H1 (cell line): Measurements from ENCODE around the gene FOXN3. TPM values are rescaled to one million over a fixed set of nuclear protein-coding genes. Genes with fewer than 3 reads are reported as not detected.

Experiments used
- CTCF ChIA-PET: fragments of 300-600 bp; sonication (Branson Sonifier 250); formaldehyde crosslinking; loops from one replicate; lab custom pipeline; 2021; ENCODE audit not compliant: partially characterized antibody; lab: Charles Lee
- POLR2A ChIA-PET: fragments of 300-600 bp; sonication (Branson Sonifier 250); formaldehyde crosslinking; loops from one replicate; lab custom pipeline; 2021; ENCODE audit warnings: inconsistent platforms; ENCODE audit not compliant: partially characterized antibody; lab: Charles Lee
- DNase-seq, 2 experiments: peaks; one replicate each; pipeline versions ENCODE4 v3.0.0 to v3.0.0-alpha.2; 2010 to 2022; ENCODE audit warnings: low spot score in 2 of 2, low read depth in 1 of 2, mixed read lengths in 1 of 2
- FAIRE-seq: peaks from 2 replicates; lab custom pipeline; 2011; peaks lifted over from hg19 to GRCh38; lab: Jason Lieb, UNC
- H2AFZ ChIP-seq: 2 replicates; pipeline ENCODE4 v1.8.1; 2012; ENCODE audit warnings: low read length, inconsistent platforms
- H2AK5ac ChIP-seq: 2 replicates; pipeline ENCODE4 v1.6.1; 2013; ENCODE audit warnings: low read depth, low read length
- H2BK120ac ChIP-seq: replicated peaks from 2 replicates; pipeline ENCODE3; 2013; ENCODE audit warnings: low read depth, low read length, inconsistent platforms
- H2BK12ac ChIP-seq: 2 replicates; pipeline ENCODE4 v1.6.1; 2013; ENCODE audit warnings: low read depth, low read length
- H2BK15ac ChIP-seq: 2 replicates; pipeline ENCODE4 v1.6.1; 2013; ENCODE audit warnings: low read length
- H2BK20ac ChIP-seq: 2 replicates; pipeline ENCODE4 v1.6.1; 2013; ENCODE audit warnings: low read length
- H2BK5ac ChIP-seq: 2 replicates; pipeline ENCODE4 v1.6.1; 2013; ENCODE audit warnings: low read depth, low read length
- H3K14ac ChIP-seq: 2 replicates; pipeline ENCODE4 v1.6.1; 2013; ENCODE audit warnings: inconsistent platforms; ENCODE audit not compliant: insufficient read length
- H3K18ac ChIP-seq: 2 replicates; pipeline ENCODE4 v1.6.1; 2013; ENCODE audit warnings: low read length; ENCODE audit errors: extremely low read depth
- H3K23ac ChIP-seq: 2 replicates; pipeline ENCODE4 v1.6.1; 2013; ENCODE audit warnings: inconsistent platforms; ENCODE audit not compliant: insufficient read length
- H3K23me2 ChIP-seq: 2 replicates; pipeline ENCODE4 v1.6.1; 2013; ENCODE audit warnings: low read depth, low read length
- H3K27ac ChIP-seq: 2 replicates; pipeline ENCODE4 v1.6.1; 2011; ENCODE audit warnings: low read depth, low read length, inconsistent platforms
- H3K27me3 ChIP-seq, 4 experiments: replicated peaks in 1 of 4; 1 replicate in 1 of 4; 2 replicates in 3 of 4; pipeline versions ENCODE4 v1.6.1 to v1.8.1; 2011 to 2013; ENCODE audit warnings: low read length in 3 of 4, mild to moderate bottlenecking in 3 of 4, inconsistent platforms in 2 of 4, mixed read lengths in 2 of 4, moderate library complexity in 1 of 4; ENCODE audit not compliant: control insufficient read depth in 3 of 4, insufficient read depth in 3 of 4; ENCODE audit errors: extremely low read depth in 1 of 4
- H3K36me3 ChIP-seq, 4 experiments: 2 replicates each; pipeline versions ENCODE4 v1.6.1 to v1.8.1; 2011 to 2013; ENCODE audit warnings: mild to moderate bottlenecking in 4 of 4, low read length in 3 of 4, moderate library complexity in 2 of 4, control low read depth in 1 of 4, inconsistent platforms in 1 of 4; ENCODE audit not compliant: insufficient read depth in 4 of 4, control insufficient read depth in 2 of 4
- H3K4ac ChIP-seq: replicated peaks from 2 replicates; pipeline ENCODE3; 2013; ENCODE audit warnings: low read length, low read depth, mixed read lengths, inconsistent platforms; ENCODE audit not compliant: insufficient read length
- H3K4me1 ChIP-seq, 4 experiments: replicated peaks in 1 of 4; 1 replicate in 1 of 4; 2 replicates in 3 of 4; pipeline versions ENCODE4 v1.6.1 to v1.8.1; 2011 to 2013; ENCODE audit warnings: low read length in 3 of 4, inconsistent platforms in 2 of 4, mixed read lengths in 1 of 4; ENCODE audit not compliant: insufficient read depth in 4 of 4, control insufficient read depth in 3 of 4
- H3K4me2 ChIP-seq, 2 experiments: 2 replicates each; pipeline versions ENCODE4 v1.6.1 to v1.8.1; 2011 to 2013; ENCODE audit warnings: low read depth in 2 of 2, low read length in 2 of 2, control low read depth in 1 of 2, inconsistent platforms in 1 of 2, mild to moderate bottlenecking in 1 of 2; ENCODE audit not compliant: insufficient read depth in 1 of 2
- H3K4me3 ChIP-seq, 4 experiments: fragments of 200-600, 300-600 bp in 1 of 4; sonication (generic), shearing (Covaris generic), sonication (Bioruptor Twin) in 1 of 4; 2 replicates each; pipeline versions ENCODE4 v1.5.1 to v1.8.1; 2011 to 2016; ENCODE audit warnings: low read length in 4 of 4, low read depth in 3 of 4, control low read depth in 2 of 4, inconsistent platforms in 2 of 4, mild to moderate bottlenecking in 2 of 4, mixed read lengths in 1 of 4, moderate library complexity in 1 of 4; ENCODE audit not compliant: insufficient read depth in 2 of 4; ENCODE audit errors: extremely low read depth in 1 of 4
- H3K56ac ChIP-seq: replicated peaks from 2 replicates; pipeline ENCODE3; 2013; ENCODE audit warnings: low read depth, mild to moderate bottlenecking, mixed read lengths, low read length, inconsistent platforms; ENCODE audit not compliant: insufficient read length
- H3K79me1 ChIP-seq: 2 replicates; pipeline ENCODE4 v1.6.1; 2013; ENCODE audit warnings: low read depth, low read length, control low read depth
- H3K79me2 ChIP-seq, 2 experiments: 2 replicates each; pipeline versions ENCODE4 v1.6.1 to v1.8.1; 2012 to 2013; ENCODE audit warnings: low read length in 2 of 2, mild to moderate bottlenecking in 2 of 2, inconsistent platforms in 1 of 2; ENCODE audit not compliant: insufficient read depth in 2 of 2, control insufficient read depth in 1 of 2
- H3K9ac ChIP-seq, 4 experiments: replicated peaks in 1 of 4; 1 replicate in 1 of 4; 2 replicates in 3 of 4; pipeline versions ENCODE4 v1.6.1 to v1.8.1; 2011 to 2013; ENCODE audit warnings: low read depth in 3 of 4, low read length in 3 of 4, control low read depth in 2 of 4, mild to moderate bottlenecking in 2 of 4, moderate library complexity in 2 of 4, inconsistent platforms in 1 of 4; ENCODE audit errors: extremely low read depth in 1 of 4
- H3K9me3 ChIP-seq, 2 experiments: 2 replicates each; pipeline versions ENCODE4 v1.6.1 to v1.8.1; 2012 to 2013; ENCODE audit warnings: mild to moderate bottlenecking in 2 of 2, moderate library complexity in 2 of 2, control low read depth in 1 of 2, inconsistent platforms in 1 of 2, low read depth in 1 of 2, low read length in 1 of 2, mixed read lengths in 1 of 2; ENCODE audit not compliant: insufficient read depth in 2 of 2
- H4K20me1 ChIP-seq, 2 experiments: replicated peaks in 1 of 2; 2 replicates each; pipeline versions ENCODE3 to v1.8.1; 2011 to 2013; ENCODE audit warnings: inconsistent platforms in 2 of 2, low read length in 2 of 2, mild to moderate bottlenecking in 1 of 2; ENCODE audit not compliant: insufficient read depth in 2 of 2, control insufficient read depth in 1 of 2
- H4K5ac ChIP-seq: 2 replicates; pipeline ENCODE4 v1.6.1; 2013; ENCODE audit warnings: low read length, low read depth, mixed read lengths, inconsistent platforms; ENCODE audit not compliant: insufficient read length
- H4K8ac ChIP-seq: 2 replicates; pipeline ENCODE4 v1.8.0; 2013; ENCODE audit warnings: mild to moderate bottlenecking, moderate library complexity, low read length, inconsistent platforms; ENCODE audit not compliant: insufficient read depth; ENCODE audit errors: extremely low read depth
- H4K91ac ChIP-seq: replicated peaks from 2 replicates; pipeline ENCODE3; 2013; ENCODE audit warnings: low read length, mixed read lengths, inconsistent platforms; ENCODE audit not compliant: insufficient read length
- EZH2 ChIP-seq: fragments of 200-600 bp; sonication (generic); IDR thresholded peaks from 2 replicates; pipeline ENCODE4 v1.7.1; 2012; ENCODE audit warnings: low read depth, mild to moderate bottlenecking, moderate library complexity, low read length, inconsistent platforms; ENCODE audit not compliant: severe bottlenecking
- HDAC6 ChIP-seq: IDR thresholded peaks from one replicate; pipeline ENCODE4 v1.7.1; 2012; ENCODE audit warnings: low read depth, mild to moderate bottlenecking, inconsistent platforms, low read length, moderate library complexity
- KDM1A ChIP-seq: fragments of 200-600, 300-600 bp; sonication (generic); IDR thresholded peaks from 2 replicates; pipeline ENCODE4 v1.7.1; 2016; ENCODE audit warnings: mild to moderate bottlenecking, low read length, borderline replicate concordance
- SIRT6 ChIP-seq: IDR thresholded peaks from one replicate; pipeline ENCODE4 v1.7.1; 2012; ENCODE audit warnings: low read length, inconsistent platforms
- WGBS, 2 experiments: shearing (Covaris generic) in 1 of 2; methylation state at CpG; one replicate each; pipeline versions ENCODE4 v1.1.6 to v1.1.7; 2013 to 2015; ENCODE audit warnings: low lambda C conversion rate in 2 of 2, mixed read lengths in 2 of 2, inconsistent platforms in 1 of 2, low coverage in 1 of 2, missing lambda C conversion rate in 1 of 2; ENCODE audit not compliant: insufficient replicate concordance in 2 of 2, insufficient coverage in 1 of 2, insufficient read length in 1 of 2; ENCODE audit errors: extremely low coverage in 1 of 2, missing lambda C conversion rate in 1 of 2; 5-methylcytosine and 5-hydroxymethylcytosine counted together
- polyA plus RNA-seq, 7 experiments: library from polyadenylated mRNA; depleted of rRNA in 3 of 7; stranded (reverse) in 5 of 7; unstranded in 2 of 7; fragments of >200 nt in 5 of 7; fragments of 200-250 nt in 2 of 7; gene quantifications; 1 replicate in 5 of 7; 2 replicates in 1 of 7; 4 replicates in 1 of 7; pipeline versions ENCODE4 v1.2.1 to v1.2.3, GENCODE V29; 2011 to 2013; ENCODE audit warnings: missing spikeins in 2 of 7, mixed read lengths in 2 of 7
- total RNA-seq: library from RNA; stranded (reverse); fragmentation: NEBNext Ultra II Directional; extraction: Animal tissue kit (Norgen Biotek cat#: 25700); gene quantifications from 2 replicates; pipeline ENCODE4 v1.2.1, GENCODE V29; 2021

The FOXN3 gene
- total and polyA plus RNA-seq, 2 of the 8 experiments (the other 6 are each of a cell fraction or from before 2014, with no cell fraction given) = 52.6 to 178 TPM

DNA sequence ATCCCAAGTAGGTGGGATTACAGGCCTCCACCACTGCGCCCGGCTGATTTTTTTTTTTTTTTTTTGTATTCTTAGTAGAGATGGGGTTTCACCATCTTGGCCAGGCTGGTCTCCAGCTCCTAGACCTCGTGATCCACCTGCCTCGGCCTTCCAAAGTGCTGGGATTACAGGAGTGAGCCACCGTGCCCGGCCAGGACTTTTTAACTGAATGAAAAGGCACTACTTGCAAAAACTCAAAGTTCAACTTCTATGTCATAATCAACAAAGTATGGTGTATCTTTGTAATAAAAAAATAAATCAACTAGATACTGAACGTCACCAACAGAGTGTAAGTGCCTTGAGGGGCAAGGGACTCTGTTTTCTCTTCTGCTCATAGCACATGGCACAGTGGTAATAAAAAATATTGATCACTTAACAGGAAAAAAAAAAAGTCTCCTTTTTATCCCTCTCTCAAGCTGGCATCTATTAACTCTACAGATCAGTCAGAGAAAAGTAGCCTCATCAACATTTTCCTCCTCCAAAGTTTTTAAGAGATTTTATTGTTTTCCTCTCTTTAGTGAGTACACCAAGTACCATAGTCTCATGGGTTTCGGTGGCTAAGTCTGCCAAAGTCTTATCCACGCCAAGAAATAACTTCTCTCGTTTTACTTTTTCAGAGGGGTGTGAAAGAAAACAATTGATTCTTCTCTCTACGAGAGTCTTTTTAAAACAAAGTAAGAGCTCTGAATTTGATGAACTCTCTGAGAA lies 10.6 kb upstream of the FOXN3 start:
- TF ChIP-seq HDAC6 = no peak
- no peak for TF ChIP-seq KDM1A
- no peak for TF ChIP-seq SIRT6
- TF ChIP-seq EZH2 = no peak
- Histone ChIP-seq H2BK15ac (no peak overlapping the region), H3K79me1 (peaks cover 3% of the 10 kb centered on the region), H3K56ac (no peak overlapping the region), H3K36me3 (no peaks in the 10 kb centered on the region), H3K9me3 (no peaks in the 10 kb centered on the region), H4K5ac (no peak overlapping the region), H3K4me2 (no peak overlapping the region), H2BK5ac (peak overlapping the region; percentile 44; the same call in 1 of the 2 replicates), H2AFZ (no peak overlapping the region), H3K4me1 (peaks cover 6 to 24% (median 13%) of the 10 kb centered on the region in 4 experiments; a peak in 6 of 7 replicates), H2AK5ac (peak overlapping the region; percentile 85; the same call in 1 of the 2 replicates), H3K23me2 (no peaks in the 10 kb centered on the region), H4K20me1 (no peaks in the 10 kb centered on the region), H3K27ac (no peak overlapping the region), H2BK20ac (no peak overlapping the region), H3K4me3 (no peak overlapping the region), H3K14ac (no peak overlapping the region), H3K4ac (no peak overlapping the region), H3K18ac (no peak overlapping the region), H2BK12ac (no peak overlapping the region), H4K91ac (no peak overlapping the region), H3K27me3 (no peaks in the 10 kb centered on the region), H2BK120ac (no peak overlapping the region), H3K9ac (no peak overlapping the region), H3K23ac (no peak overlapping the region), H4K8ac (no peak overlapping the region), H3K79me2 (peaks cover 0 to 70% of the 10 kb centered on the region in 2 experiments; a peak in 2 of 4 replicates)
- ChIA-PET POLR2A (interaction anchor here (1.3 kb wide), 1 partner anchor 14 kb away, joined by 4 read pairs; no protein-coding TSS in a partner anchor), CTCF (interaction anchor here (0.7 to 1.9 kb wide), 3 partner anchors 10 to 1163 kb away, joined by 3 to 4 read pairs (median 4); no protein-coding TSS in a partner anchor)
- DNase-seq (no peak), FAIRE-seq (no peak)
- 85% methylated on average over 9 of the region's 11 CpGs; no CpG with 5 or more reads in 1 of the 2 experiments for WGBS, 2 experiments
